NCI-H526 (cell line): Measurements from ENCODE around the gene HPS4.
"Not testable (repeated sequence)": the region's sequence is repeated elsewhere in the genome, so short reads cannot be mapped to it uniquely, and the experiment has no call there.

ENCODE experiments used
- DNase-seq, 2 experiments: peaks; one replicate each; lab custom pipeline; 2025; lab: John Stamatoyannopoulos, UW

The HPS4 gene

DNA sequence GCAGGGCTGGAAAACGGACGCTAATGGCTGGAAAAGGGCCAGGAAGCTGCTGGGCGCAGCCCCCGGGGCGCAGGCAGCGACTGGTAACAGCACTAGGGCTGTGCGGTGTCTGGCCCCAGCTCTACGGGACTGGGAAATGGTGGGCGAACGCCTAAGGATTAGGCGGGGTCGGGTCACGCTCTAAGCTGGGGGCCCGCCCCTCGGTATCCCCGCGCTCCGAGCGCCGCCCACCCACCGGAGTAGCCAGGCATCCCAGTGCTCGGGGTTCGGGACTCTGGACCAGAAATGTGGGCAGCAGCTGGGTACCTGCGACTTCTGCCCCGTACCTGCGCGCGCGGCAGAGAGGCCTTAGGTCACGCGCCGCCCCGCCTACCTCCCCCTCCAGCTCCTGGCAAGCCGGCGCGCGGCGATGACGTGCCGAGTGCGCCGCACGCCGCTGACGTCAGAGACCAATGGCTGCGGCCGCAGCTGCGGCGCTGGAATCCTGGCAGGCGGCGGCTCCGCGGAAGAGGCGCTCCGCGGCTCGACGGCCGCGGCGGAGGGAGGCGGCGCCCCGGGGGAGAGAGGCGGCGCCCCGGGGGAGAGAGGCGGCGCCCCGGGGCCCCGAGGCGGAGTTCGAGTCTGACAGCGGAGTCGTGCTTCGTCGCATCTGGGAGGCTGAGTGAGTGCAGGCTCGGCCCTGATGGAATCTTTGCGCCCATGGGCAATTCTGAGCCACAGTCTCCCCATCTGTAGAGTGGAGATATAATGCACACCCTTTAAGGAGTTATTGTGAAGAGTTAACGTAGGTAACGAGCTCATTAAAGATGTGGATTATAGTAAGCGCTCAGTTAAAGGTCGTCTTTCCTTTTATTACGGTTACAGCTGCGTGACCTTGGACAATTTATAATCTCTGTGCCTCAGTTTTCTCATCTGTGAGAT, at the start of gene HPS4, which contains the start of gene SRRD:
HPS4 (minus strand) TSS at position 345 of the 921 bp plus-strand sequence. CDS start 2,021 bp downstream, outside the sequence.
SRRD (plus strand) TSS at position 439 of the 921 bp plus-strand sequence; CDS start at position 453, 14 bp downstream.
- peak; percentile 40 to 91 for DNase-seq

DNA sequence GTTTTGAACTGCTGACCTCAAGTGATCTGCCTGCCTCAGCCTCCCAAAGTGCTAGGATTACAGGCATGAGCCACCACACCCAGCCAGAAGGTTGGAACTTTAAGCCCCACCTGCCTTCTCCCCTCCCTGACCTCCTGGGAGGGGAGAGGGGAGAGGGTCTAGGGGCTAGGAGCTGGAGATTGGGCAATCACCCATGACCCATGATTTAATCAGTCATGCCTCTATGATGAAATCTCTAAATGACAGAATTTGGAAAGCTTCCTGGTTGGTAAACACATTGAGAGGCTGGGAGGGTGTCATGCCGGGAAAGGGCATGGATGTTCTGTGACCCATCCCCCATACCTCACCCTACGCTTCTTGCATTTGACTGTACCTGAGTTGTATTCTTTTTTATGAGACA, 45.8 kb upstream of the HPS4 start:
- no peak for DNase-seq

GRCh38 chr22:26528518-26528917, 44.9 kb upstream of the HPS4 start:
- not testable (repeated sequence) for DNase-seq

- DNase-seq, result no peak
Measured at GRCh38 chr22:26527574-26528465, 44.2 kb upstream of the HPS4 start.

GRCh38 chr22:26527167-26527566, 43.6 kb upstream of the HPS4 start:
- DNase-seq, result no peak

DNA sequence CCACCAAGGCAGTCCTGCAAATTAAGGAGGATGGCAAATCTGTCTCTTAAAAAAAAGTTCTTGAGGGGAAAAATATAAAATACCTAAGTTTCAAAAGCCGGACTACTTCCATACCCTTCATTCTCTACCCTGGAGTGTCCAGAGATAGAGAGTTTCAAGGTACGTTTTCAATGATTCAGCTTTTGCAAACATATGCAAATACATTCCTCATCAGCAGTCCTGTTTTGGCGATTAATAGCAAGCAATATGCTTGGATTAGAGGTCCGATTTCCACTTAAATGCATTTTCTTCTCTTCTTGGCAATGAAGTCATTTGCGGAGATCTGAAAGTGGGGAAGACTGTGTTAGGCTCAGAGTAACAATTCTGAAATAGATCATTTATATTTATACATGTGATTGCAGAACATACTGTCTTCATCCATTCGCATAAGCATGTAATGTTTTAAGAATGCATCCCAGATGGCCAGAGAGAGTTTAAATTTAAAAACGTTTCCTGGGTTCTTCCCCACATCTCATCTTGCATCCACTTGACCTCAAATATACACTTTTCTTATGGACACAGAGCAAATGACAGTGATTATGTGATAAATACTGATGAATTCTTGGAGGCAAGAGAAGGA, 42.5 kb upstream of the HPS4 start:
- peak in 1 of 2 experiments; percentile 21 for DNase-seq

GRCh38 chr22:26524870-26525269, 41.3 kb upstream of the HPS4 start:
- no peak for DNase-seq

GRCh38 chr22:26522592-26522991, 39.0 kb upstream of the HPS4 start:
- DNase-seq, result no peak

GRCh38 chr22:26522012-26522411, 38.4 kb upstream of the HPS4 start:
- DNase-seq, result no peak

DNA sequence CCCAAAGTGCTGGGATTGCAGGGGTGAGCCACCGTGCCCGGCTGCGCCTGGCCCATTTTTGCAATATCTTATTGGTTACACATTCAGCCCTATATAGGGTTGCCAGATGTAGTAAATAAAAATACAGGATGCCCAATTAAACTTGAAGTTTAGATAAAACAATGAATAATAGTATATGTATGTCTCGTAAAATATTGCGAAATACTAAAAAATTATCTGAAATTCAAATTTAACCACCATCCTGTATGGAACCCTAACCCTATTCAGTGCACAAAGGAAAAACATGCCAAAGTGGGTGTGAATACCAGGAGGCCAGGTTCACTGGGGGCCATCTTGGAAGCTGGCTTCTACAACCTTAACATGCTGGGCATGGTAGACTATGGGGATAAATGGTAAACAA, 33.8 kb upstream of the HPS4 start:
- DNase-seq, result no peak

DNA sequence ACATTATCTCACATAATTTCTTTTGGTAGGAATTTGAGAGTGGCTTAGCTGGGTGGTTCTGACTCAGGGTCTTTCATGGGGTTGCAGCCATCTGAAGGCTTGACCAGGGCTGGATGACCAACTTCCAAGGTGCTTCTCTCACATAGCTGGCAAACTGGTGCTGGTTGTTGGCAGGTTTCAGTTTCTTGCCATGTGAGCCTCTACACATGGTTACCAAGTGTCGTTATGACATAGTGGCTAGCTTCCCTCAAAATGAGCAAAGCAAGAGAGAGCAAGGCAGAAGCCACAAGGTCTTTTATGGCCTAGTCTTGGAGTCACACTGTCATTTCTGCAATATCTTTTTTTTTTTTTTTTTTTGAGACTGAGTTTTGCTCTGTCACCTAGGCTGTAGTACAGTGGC, 32.9 kb upstream of the HPS4 start:
- DNase-seq, result no peak

- DNase-seq, result no peak
Measured at GRCh38 chr22:26515931-26516330, 32.3 kb upstream of the HPS4 start.

DNA sequence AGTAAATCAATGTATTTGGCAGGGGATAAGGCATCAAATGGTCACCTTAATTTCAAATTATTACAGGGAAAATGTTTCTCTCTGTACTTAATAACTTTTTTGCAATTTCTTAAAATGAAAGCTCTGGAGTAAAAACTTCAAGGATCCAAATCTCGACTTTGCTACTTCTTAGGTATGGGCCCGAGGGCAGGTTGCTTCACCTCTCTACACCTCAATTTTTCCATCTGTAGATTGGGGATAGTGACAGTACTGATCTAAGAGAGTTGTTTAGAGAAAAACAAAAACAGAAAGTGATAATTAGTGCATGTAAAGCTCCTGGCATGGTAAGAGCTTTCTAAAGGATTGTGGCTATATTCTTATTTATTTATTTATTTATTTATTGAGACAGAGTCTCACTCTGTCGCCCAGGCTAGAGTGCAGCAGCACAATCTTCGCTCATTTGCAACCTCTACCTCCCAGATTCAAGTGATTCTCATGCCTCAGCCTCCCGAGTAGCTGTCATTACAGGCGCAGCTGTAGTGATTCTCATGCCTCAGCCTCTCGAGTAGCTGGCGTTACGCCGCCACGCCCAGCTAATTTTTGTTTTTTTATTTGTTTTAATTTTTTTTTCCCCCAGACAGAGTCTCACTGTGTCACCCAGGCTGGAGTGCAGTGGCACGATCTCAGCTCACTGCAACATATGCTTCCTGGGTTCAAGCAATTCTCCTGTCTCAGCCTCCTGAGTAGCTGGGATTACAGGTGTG, 31.0 kb upstream of the HPS4 start:
- no peak for DNase-seq

DNA sequence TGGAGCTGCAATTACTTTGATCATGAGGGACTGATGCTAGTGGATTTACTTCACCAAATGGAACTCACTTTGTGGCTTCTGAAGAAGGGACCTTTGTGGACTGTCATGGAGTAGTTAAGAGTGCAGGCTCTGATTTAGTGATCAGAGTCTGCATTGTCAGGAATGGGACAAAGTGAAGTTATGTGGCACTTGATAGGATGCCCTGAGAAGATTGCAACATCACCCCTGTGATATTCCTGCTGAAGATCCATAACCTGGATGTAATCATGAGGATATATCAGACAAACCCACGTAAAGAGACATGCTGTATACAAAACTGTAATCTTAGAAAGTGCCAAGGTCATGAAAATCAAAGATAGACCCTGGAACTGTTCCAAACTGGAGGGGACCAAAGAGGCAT, 30.3 kb upstream of the HPS4 start:
- no peak for DNase-seq

DNA sequence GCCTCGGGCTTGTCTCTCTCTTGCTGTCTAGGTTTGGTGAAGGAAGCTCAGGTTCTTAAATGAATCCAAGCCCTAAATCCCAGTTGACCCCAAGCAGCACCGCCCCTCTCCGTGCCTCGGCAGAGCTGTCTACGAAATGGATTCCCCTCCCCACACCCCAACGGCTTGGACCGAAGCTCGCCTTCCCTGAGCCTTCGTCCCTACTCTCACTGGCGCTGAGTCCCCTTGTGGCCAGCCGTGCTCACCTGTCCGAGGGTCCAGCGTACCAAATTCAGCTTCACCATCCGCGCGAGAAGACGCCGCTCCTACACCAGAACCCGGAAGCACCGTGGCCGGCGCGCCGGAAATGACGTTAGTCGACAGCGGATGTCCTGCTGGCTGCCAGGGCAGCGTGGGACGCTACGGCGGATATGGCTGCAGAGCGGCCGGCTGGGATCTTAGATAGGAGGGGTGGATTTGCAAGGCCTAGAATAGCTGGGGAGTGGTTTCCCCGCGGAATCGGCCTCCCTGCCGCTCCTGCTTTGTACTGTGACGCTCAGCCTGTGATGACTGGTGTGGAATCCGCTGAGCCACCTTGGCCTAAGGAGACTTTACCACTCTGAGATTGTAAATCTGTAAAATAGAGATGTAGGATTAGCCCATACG, 28.7 kb upstream of the HPS4 start, which contains the start of gene TFIP11:
TFIP11 (minus strand) TSS at position 325 of the 645 bp plus-strand sequence. CDS start 2,201 bp downstream, outside the sequence.
- peak; percentile 57 to 83 for DNase-seq

DNA sequence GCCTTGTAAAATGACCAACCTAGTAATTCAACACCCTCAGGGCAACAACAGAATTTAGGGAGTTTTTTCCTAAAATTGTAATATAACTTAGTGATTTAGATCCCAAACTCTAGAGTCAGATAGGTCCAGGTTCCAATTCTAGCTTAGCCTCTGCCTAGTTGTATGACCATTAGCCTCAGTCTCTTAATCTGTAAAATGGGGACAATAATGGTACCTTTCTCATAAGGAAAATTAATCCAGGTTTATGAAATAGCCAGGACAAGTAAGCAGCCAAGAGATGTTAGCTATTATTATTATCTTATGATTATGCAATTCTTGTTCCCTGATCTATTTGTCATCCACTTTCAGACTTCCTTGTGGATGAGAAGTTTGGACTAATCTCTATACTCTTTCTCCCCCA, 24.6 kb upstream of the HPS4 start:
- no peak for DNase-seq

DNA sequence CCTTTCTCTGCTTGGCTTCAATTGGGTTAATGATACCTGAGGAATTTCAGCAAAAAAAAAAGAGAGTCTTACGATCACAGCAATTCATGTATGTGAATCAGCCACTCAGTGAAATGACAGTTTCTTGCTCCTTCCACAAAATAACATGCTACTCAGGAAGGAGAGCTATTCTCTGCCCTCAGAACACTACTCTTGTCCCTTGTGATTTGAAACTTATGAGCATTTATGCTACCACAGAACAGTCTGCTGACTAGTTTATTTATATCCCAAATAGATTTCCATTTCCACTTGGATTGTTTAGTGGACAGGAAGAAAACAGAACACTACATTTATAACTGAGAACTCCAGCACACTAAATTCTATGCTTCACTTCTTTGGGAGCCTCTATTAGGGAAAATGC, 20.2 kb upstream of the HPS4 start:
- no peak for DNase-seq

DNA sequence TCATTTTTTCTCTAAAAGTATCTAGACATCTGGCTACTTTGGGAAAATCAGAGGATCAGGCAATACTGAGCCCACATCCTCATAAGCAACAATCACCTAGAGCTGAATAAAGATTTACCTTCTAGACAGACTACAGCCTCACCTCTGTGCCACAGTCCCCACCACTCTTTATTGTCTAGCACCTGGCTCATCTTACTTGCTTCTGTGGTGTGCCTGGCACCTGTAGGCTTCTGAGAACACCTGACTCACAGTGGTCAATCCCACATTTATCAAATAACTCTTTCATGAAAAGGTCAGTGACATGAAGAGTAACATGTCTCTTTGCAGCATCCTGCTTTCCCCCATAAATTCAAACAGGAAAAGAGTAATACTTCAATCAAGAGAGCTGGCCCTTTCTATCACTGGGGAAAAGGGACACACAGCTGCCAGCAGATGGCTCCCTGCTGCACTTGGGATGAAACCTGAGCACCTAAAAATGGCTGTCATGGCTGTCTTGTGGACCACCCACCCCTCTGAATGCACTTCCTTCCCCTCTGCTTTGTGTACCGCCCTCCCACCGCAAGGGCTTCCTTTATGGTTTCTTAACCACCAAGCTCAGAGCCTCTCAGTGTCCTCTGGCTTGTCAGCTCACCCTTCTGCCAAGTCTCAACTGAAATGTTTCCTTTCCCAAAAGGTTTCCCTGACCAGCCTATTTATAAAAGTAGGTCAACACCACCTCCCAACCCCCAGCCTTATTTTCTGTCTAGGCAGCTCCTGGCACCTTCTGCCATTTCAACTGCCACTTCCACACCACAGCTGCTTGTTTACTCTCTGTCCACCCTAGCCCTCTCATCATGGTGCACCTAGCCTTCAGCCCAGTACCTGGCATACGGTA, 19.3 kb upstream of the HPS4 start:
- DNase-seq, result peak; percentile 16 to 44

DNA sequence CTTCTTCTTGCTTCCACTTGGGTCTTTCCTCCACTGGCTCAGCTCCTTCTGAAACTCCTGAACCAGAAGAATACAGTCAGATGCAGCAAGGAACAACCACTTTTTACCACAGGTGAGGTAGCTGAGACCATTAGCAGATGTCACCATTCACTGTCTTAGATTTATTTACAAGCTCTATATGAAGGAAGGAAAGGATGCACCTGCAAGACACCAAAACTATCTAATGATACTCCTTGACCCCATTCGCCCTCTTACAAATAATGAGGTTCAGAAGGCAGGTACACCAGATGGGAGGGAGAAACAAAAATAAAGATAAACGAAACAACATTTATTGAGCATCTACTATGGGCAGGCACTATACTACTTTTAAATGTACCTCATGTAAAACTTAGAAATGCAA, 18.4 kb upstream of the HPS4 start:
- no peak for DNase-seq

DNA sequence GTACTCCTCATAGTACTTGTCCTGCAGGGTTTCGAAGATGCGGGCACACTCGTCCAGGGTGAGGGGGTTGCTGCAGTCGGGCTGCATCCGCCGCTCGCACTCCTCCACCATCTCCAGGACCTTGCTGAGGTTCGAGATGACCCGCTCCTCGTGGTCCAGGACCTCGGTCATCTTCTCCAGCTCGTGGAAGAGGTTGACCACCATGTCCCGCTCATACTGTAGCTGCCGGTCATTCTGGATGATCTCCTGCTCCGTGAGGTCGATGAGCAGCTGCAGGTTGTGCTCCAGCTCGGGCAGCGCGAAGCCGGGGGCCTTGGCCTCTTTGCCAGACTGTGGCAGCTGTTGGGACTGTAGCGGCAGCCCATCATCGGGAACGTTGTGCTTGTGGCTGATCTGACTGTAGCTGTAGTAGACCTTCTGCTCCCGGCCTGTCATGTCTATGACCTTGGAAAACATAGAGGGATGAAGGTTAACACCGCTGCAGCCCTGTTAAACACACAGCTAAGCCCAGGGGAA, 15.7 kb upstream of the HPS4 start:
- no peak for DNase-seq
